ENCODE measurements around the gene UBXN11.

- no peak for TF ChIP-seq CTCF (IDR thresholded peaks at IDR 0.05; ENCODE audit: poor library complexity, severe bottlenecking)
- no peak for TF ChIP-seq EP300 (conservative IDR thresholded peaks at IDR 0.05; ENCODE audit: poor library complexity, severe bottlenecking)
- no peak for TF ChIP-seq SMC3 (conservative IDR thresholded peaks at IDR 0.05; ENCODE audit: poor library complexity)
These were observed 15.0 kb downstream of the UBXN11 start for GRCh38 chr1:26291433-26291832.

Data from neural cell (in vitro differentiated cells).